HepG2 (cell line): Measurements from ENCODE around the gene CCDC88B. TPM values are rescaled to one million over a fixed set of nuclear protein-coding genes. Genes with fewer than 3 reads are reported as not detected.
A peak's percentile ranks its signal among the peaks of the same experiment; 100 is the strongest.

Experiments
- ATAC-seq: fragments of 200-7000 bp; cut with Tn5 transposase; 3 replicates; pipeline ENCODE4 v1.9.1; 2020; ENCODE audit warnings: mild to moderate bottlenecking, moderate library complexity
- BruUV-seq: library from RNA; stranded (reverse); fragments of 400-500 nt; replicated peaks from 2 replicates; lab custom pipeline; 2021; lab: Mats Ljungman, UMichigan
- CTCF ChIA-PET: fragments of 300-600 bp; formaldehyde crosslinking; extraction: SDS; loops from one replicate; lab custom pipeline; 2021; ENCODE audit warnings: low total read pairs, inconsistent platforms, low intra/inter-chr PET ratio; lab: Yijun Ruan, JAX
- POLR2A ChIA-PET: fragments of 350-600 bp; sonication (Branson Sonifier 250); formaldehyde crosslinking; loops from one replicate; lab custom pipeline; 2020; ENCODE audit warnings: antibody characterized with exemption, inconsistent platforms; lab: Yijun Ruan, JAX
- DNase-seq: peaks from one replicate; pipeline ENCODE4 v3.0.0-alpha.2; 2015; ENCODE audit warnings: low spot score
- FAIRE-seq: peaks from 3 replicates; lab custom pipeline; 2011; peaks lifted over from hg19 to GRCh38; lab: Jason Lieb, UNC
- H2AFZ ChIP-seq: one replicate; pipeline ENCODE4 v1.6.1; 2011; ENCODE audit warnings: low read length, inconsistent platforms
- H3K27ac ChIP-seq: fragments of 300-600 bp; 3 replicates; pipeline ENCODE4 v1.8.0; 2011; ENCODE audit warnings: mixed run types, mild to moderate bottlenecking, mixed read lengths, low read length, inconsistent platforms; ENCODE audit not compliant: insufficient read depth; ENCODE audit errors: extremely low read length
- H3K27me3 ChIP-seq, 2 experiments: fragments of 200-600 bp in 1 of 2; 2 replicates in 1 of 2; 3 replicates in 1 of 2; pipeline versions ENCODE4 v1.6.0 to v1.8.0; 2011; ENCODE audit warnings: low read length in 2 of 2, mild to moderate bottlenecking in 2 of 2, moderate library complexity in 2 of 2, inconsistent platforms in 1 of 2; ENCODE audit not compliant: insufficient read depth in 2 of 2, control insufficient read depth in 1 of 2
- H3K36me3 ChIP-seq, 2 experiments: fragments of 200-600 bp in 1 of 2; replicated peaks in 1 of 2; 2 replicates in 1 of 2; 3 replicates in 1 of 2; pipeline versions ENCODE4 v1.5.1 to v1.8.0; 2011; ENCODE audit warnings: low read length in 2 of 2, inconsistent platforms in 1 of 2; ENCODE audit not compliant: insufficient read depth in 2 of 2, control insufficient read depth in 1 of 2
- H3K4me1 ChIP-seq: 2 replicates; pipeline ENCODE4 v1.5.1; 2012; ENCODE audit warnings: low read length, inconsistent platforms; ENCODE audit not compliant: insufficient read depth
- H3K4me2 ChIP-seq: 2 replicates; pipeline ENCODE4 v1.6.0; 2011; ENCODE audit warnings: low read depth, low read length, inconsistent platforms
- H3K4me3 ChIP-seq, 3 experiments: fragments of 200-600 bp in 1 of 3; sonication (generic), shearing (Covaris generic) in 1 of 3; replicated peaks in 1 of 3; 2 replicates each; pipeline ENCODE4 v1.5.1; 2011 to 2016; ENCODE audit warnings: low read length in 3 of 3, inconsistent platforms in 2 of 3, low read depth in 2 of 3, mild to moderate bottlenecking in 2 of 3, control low read depth in 1 of 3, mixed read lengths in 1 of 3; ENCODE audit not compliant: insufficient read depth in 1 of 3
- H3K79me2 ChIP-seq: one replicate; pipeline ENCODE4 v1.6.1; 2011; ENCODE audit warnings: low read length, inconsistent platforms; ENCODE audit not compliant: insufficient read depth
- H3K9ac ChIP-seq: 2 replicates; pipeline ENCODE4 v1.6.0; 2011; ENCODE audit warnings: mild to moderate bottlenecking, low read depth, low read length, inconsistent platforms; ENCODE audit not compliant: insufficient read depth
- H3K9me3 ChIP-seq: 2 replicates; pipeline ENCODE4 v1.5.1; 2012; ENCODE audit warnings: mild to moderate bottlenecking, low read length
- H4K20me1 ChIP-seq: 2 replicates; pipeline ENCODE4 v1.6.0; 2011; ENCODE audit warnings: inconsistent platforms, mild to moderate bottlenecking, low read length, moderate library complexity; ENCODE audit not compliant: insufficient read depth
- ARID2 ChIP-seq: sonication (generic); formaldehyde crosslinking; IDR thresholded peaks from 2 replicates; pipeline ENCODE4 v1.8.1; 2022; ENCODE audit warnings: mild to moderate bottlenecking, missing genetic modification reagents, borderline replicate concordance
- ARNT2 ChIP-seq: sonication (generic); formaldehyde crosslinking; IDR thresholded peaks from 2 replicates; pipeline ENCODE4 v1.8.0; 2022; ENCODE audit warnings: mild to moderate bottlenecking, low read depth, missing genetic modification reagents, moderate library complexity
- GTF3A ChIP-seq: sonication (generic); formaldehyde crosslinking; conservative IDR thresholded peaks from 2 replicates; pipeline ENCODE4 v1.4.0; 2020; ENCODE audit warnings: mild to moderate bottlenecking, missing genetic modification reagents
- MAFG ChIP-seq: sonication (generic); formaldehyde crosslinking; IDR thresholded peaks from 2 replicates; pipeline ENCODE4 v1.5.1; 2020; ENCODE audit warnings: mild to moderate bottlenecking, missing genetic modification reagents
- MTF1 ChIP-seq: sonication (generic); formaldehyde crosslinking; IDR thresholded peaks from 2 replicates; pipeline ENCODE4 v1.5.0; 2020; ENCODE audit warnings: missing genetic modification reagents
- SMC3 ChIP-seq: IDR thresholded peaks from 2 replicates; pipeline ENCODE4 v1.6.1; 2011; ENCODE audit warnings: low read length, improper control_type of control experiment
- ZNF431 ChIP-seq: sonication (generic); formaldehyde crosslinking; IDR thresholded peaks from 2 replicates; pipeline ENCODE4 v1.9.0; 2022; ENCODE audit warnings: missing genetic modification reagents, low read depth, mild to moderate bottlenecking, borderline replicate concordance
- ZSCAN31 ChIP-seq: sonication (generic); formaldehyde crosslinking; IDR thresholded peaks from 2 replicates; pipeline ENCODE4 v1.5.0; 2020; ENCODE audit warnings: low read depth, mild to moderate bottlenecking, missing genetic modification reagents
- WGBS: methylation state at CpG from one replicate; pipeline ENCODE4 v1.1.6; 2017; ENCODE audit warnings: low lambda C conversion rate; 5-methylcytosine and 5-hydroxymethylcytosine counted together
- in situ Hi-C: cut with HindIII; loops from 2 replicates; pipeline ENCODE4 v1.10.0; 2017; ENCODE audit warnings: low pct_unique_long_range_greater_than_20kb; ENCODE audit not compliant: extremely low pct_ligation_motif_present
- intact Hi-C: fragments of 100-400 bp; cut with micrococcal nuclease; formaldehyde crosslinking; loops from one replicate; pipeline ENCODE4 v1.10.0; 2022; ENCODE audit not compliant: unreplicated experiment
- polyA plus RNA-seq, 8 experiments: library from polyadenylated mRNA; depleted of rRNA in 3 of 8; stranded (reverse) in 7 of 8; unstranded in 1 of 8; fragments of >200 nt; fragmentation: Illumina TruSeq in 4 of 8; extraction: Trizol in 4 of 8; gene quantifications; 2 replicates each; pipeline versions ENCODE4 v1.2.1 to v1.2.3, GENCODE V29; 2011 to 2016; ENCODE audit warnings: low read depth in 4 of 8, missing spikeins in 1 of 8, mixed read lengths in 1 of 8; ENCODE audit not compliant: insufficient read depth in 1 of 8
- total RNA-seq, 5 experiments: library from RNA; depleted of rRNA; stranded (reverse); fragments of >200 nt; fragmentation: Illumina TruSeq; extraction: Trizol; gene quantifications; 2 replicates each; pipeline ENCODE4 v1.2.3, GENCODE V29; 2016; ENCODE audit warnings: low read depth in 1 of 5
- TF ChIP-seq, protein P1 (sequence below), 2 experiments: fragments of 450-650 bp in 1 of 2; sonication (generic) in 1 of 2; formaldehyde crosslinking in 1 of 2; IDR thresholded peaks; 2 replicates each; pipeline versions ENCODE4 v1.6.1 to v1.8.0; 2016 to 2022; ENCODE audit warnings: antibody characterized with exemption in 1 of 2, mild to moderate bottlenecking in 1 of 2, missing genetic modification reagents in 1 of 2

CCDC88B gene
- total and polyA plus RNA-seq, 2 of the 13 experiments (the other 11 are each of a cell fraction or from before 2014, with no cell fraction given), result 3.6 to 4.8 TPM

DNA sequence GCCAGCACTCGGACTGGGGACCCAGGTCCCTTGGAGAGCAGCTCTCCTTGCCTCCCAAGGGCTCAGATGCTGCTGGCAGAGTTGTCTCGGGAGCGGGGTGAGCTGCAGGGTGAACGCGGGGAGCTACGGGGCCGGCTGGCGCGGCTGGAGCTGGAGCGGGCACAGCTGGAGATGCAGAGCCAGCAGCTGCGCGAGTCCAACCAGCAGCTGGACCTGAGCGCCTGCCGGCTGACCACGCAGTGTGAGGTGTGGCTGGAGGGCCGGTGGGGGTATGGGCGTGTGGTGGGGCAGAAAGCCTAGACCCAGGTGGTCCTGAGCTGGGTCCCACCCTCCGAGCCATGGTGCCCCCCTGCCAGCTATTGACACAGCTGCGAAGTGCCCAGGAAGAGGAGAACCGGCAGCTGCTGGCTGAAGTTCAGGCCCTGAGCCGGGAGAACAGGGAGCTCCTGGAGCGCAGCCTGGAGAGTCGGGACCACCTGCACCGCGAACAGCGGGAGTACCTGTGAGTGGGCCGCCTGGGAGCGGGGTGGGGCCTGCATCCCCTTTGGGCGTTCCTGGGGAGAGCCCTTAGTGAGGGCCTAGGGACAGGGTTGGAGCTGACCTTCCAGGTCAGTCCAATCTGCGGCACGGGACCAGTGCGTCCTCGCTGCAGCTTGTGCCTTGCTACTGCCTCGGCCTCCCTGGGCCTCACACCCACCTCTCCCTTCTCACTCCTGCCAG, 13.2 kb downstream of the CCDC88B start:
- ChIA-PET CTCF (no interaction called here), POLR2A (interaction anchor here (6.5 kb wide), 1 partner anchor 36 kb away, joined by 61 read pairs; the partner anchor contains the start of genes PRDX5 and TRMT112)
- H2AFZ ChIP-seq, result no peak overlapping the region
- ATAC-seq (no peak), FAIRE-seq (no peak), DNase-seq (no peak)
- WGBS, result 40% methylated on average over 9 of the region's 34 CpGs
- no peaks in the 10 kb centered on the region for H4K20me1 ChIP-seq
- H3K4me1 ChIP-seq, result peaks cover 53% of the 10 kb centered on the region
- no peaks in the 10 kb centered on the region for H3K79me2 ChIP-seq
- 0 out of 6 replicates have a peak overlapping the region, but pooled peaks of 1 of the 3 experiments have one; percentile 19 for H3K4me3 ChIP-seq
- no TSS peak for BruUV-seq
- H3K4me2 ChIP-seq, result peak overlapping the region; percentile 29; the same call in 1 of the 2 replicates
- no peak overlapping the region for H3K27ac ChIP-seq
- no peaks in the 10 kb centered on the region for H3K36me3 ChIP-seq
- peaks cover 2 to 26% of the 10 kb centered on the region in 2 experiments; a peak in 3 of 5 replicates for H3K27me3 ChIP-seq
- no peak for TF ChIP-seq MAFG
- TF ChIP-seq ARNT2, result no peak
- TF ChIP-seq GTF3A (CRISPR knock-in tag), result no peak
- no peak for TF ChIP-seq ARID2 (CRISPR knock-in tag)
- TF ChIP-seq MTF1 (CRISPR knock-in tag), result no peak
- TF ChIP-seq SMC3, result no peak
- 0 out of 2 replicates have a peak, but pooled peaks have one; percentile 22 for TF ChIP-seq ZSCAN31 (CRISPR knock-in tag)
- TF ChIP-seq ZNF431 (CRISPR knock-in tag), result no peak
- TF ChIP-seq, protein P1, sequence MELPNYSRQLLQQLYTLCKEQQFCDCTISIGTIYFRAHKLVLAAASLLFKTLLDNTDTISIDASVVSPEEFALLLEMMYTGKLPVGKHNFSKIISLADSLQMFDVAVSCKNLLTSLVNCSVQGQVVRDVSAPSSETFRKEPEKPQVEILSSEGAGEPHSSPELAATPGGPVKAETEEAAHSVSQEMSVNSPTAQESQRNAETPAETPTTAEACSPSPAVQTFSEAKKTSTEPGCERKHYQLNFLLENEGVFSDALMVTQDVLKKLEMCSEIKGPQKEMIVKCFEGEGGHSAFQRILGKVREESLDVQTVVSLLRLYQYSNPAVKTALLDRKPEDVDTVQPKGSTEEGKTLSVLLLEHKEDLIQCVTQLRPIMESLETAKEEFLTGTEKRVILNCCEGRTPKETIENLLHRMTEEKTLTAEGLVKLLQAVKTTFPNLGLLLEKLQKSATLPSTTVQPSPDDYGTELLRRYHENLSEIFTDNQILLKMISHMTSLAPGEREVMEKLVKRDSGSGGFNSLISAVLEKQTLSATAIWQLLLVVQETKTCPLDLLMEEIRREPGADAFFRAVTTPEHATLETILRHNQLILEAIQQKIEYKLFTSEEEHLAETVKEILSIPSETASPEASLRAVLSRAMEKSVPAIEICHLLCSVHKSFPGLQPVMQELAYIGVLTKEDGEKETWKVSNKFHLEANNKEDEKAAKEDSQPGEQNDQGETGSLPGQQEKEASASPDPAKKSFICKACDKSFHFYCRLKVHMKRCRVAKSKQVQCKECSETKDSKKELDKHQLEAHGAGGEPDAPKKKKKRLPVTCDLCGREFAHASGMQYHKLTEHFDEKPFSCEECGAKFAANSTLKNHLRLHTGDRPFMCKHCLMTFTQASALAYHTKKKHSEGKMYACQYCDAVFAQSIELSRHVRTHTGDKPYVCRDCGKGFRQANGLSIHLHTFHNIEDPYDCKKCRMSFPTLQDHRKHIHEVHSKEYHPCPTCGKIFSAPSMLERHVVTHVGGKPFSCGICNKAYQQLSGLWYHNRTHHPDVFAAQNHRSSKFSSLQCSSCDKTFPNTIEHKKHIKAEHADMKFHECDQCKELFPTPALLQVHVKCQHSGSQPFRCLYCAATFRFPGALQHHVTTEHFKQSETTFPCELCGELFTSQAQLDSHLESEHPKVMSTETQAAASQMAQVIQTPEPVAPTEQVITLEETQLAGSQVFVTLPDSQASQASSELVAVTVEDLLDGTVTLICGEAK (IDR thresholded peaks at IDR 0.05), result no peak
- TF ChIP-seq, protein P1 (CRISPR knock-in tag; IDR thresholded peaks at IDR 0.05), result 0 out of 2 replicates have a peak, but pooled peaks have one; percentile 13
- no peak overlapping the region for H3K9ac ChIP-seq
- in situ Hi-C loops (no loop called here), intact Hi-C loops (no loop called here)
- no peaks in the 10 kb centered on the region for H3K9me3 ChIP-seq
